GM19372 (cell line): Measurements from ENCODE around the gene ATP5F1E.
"Not testable (repeated sequence)": the region's sequence is repeated elsewhere in the genome, so short reads cannot be mapped to it uniquely, and the experiment has no call there.

Experiments
- ATAC-seq: cut with Tn5 transposase; IDR thresholded peaks from one replicate; pipeline ENCODE4 v1.9.1; 2021; ENCODE audit warnings: mild to moderate bottlenecking, low read depth, moderate library complexity; ENCODE audit not compliant: unreplicated experiment

Gene ATP5F1E

GRCh38 chr20:58992911-58993310 is 39.2 kb downstream of the ATP5F1E start:
- no peak for ATAC-seq

- ATAC-seq, result no peak
Observed at GRCh38 chr20:58991715-58992114, 40.4 kb downstream of the ATP5F1E start.

GRCh38 chr20:58990651-58991445 is 41.3 kb downstream of the ATP5F1E start:
- ATAC-seq, result no peak

GRCh38 chr20:58989196-58989595 is 42.9 kb downstream of the ATP5F1E start:
- no peak for ATAC-seq

- ATAC-seq, result no peak
Observed at GRCh38 chr20:58988565-58988882, 43.6 kb downstream of the ATP5F1E start.

- no peak for ATAC-seq
Observed at GRCh38 chr20:58987790-58988564, 44.2 kb downstream of the ATP5F1E start.

GRCh38 chr20:58986968-58987517 is 45.1 kb downstream of the ATP5F1E start:
- no peak for ATAC-seq

- ATAC-seq, result no peak
Observed at GRCh38 chr20:58986286-58986967, 45.7 kb downstream of the ATP5F1E start.

GRCh38 chr20:58985656-58986055 is 46.5 kb downstream of the ATP5F1E start:
- no peak for ATAC-seq

GRCh38 chr20:58984691-58985090 is 47.4 kb downstream of the ATP5F1E start:
- no peak for ATAC-seq

- ATAC-seq, result not testable (repeated sequence)
Observed at GRCh38 chr20:58983115-58983468, 49.0 kb downstream of the ATP5F1E start.

GRCh38 chr20:58982406-58983114 is 49.6 kb downstream of the ATP5F1E start:
- ATAC-seq, result no peak

- ATAC-seq, result peak; percentile 13
Observed at GRCh38 chr20:58981628-58982364, 50.3 kb downstream of the ATP5F1E start.

GRCh38 chr20:58980711-58981627 is 51.2 kb downstream of the ATP5F1E start, which contains the start of gene NELFCD:
TSS of gene NELFCD (plus strand) at chr20:58981256. CDS start at chr20:58981310, 54 bp downstream.
- ATAC-seq, result peak; percentile 81

GRCh38 chr20:58978351-58979190 is 53.6 kb downstream of the ATP5F1E start:
- no peak for ATAC-seq

- ATAC-seq, result no peak
Observed at GRCh38 chr20:58976061-58976730, 55.9 kb downstream of the ATP5F1E start.
